Measurements from ENCODE around the gene ZNF501. TPM values are rescaled to one million over a fixed set of nuclear protein-coding genes. Genes with fewer than 3 reads are reported as not detected.

Gene ZNF501
- polyA plus RNA-seq, 1 of the 3 experiments (the other 2 are of a cell fraction) = 1.5 TPM

DNA sequence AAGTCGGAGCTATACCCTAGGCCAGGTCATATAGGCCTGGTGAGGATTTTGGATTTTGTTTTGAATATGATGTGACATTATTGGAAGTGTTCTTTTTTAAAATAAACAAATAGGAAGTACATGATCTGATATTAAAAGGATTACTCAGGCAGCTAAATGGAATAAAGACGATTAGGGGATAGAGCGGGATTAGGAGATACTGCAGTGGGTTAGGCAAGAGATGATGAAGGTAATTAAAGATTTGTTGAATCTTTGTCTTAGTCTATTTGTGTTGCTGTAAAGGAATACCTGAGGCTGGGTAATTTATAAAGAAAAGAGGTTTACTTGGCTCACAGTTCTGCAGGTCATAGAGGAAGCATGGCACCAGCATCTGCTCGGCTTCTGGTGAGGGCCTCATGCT, 53.5 kb downstream of the ZNF501 start:
- Histone ChIP-seq H3K4me3 (ENCODE audit: low read depth in 2 of 2, low read length in 1 of 2) (no peak overlapping the region), H3K36me3 (replicated peaks in 1 of 2; ENCODE audit: control insufficient read depth in 1 of 2, insufficient read depth in 2 of 2, low read length in 1 of 2) (peaks cover 4 to 31% of the 10 kb centered on the region in 2 experiments), H3K9me3 (no peaks in the 10 kb centered on the region), H3K4me2 (no peak overlapping the region), H3K27me3 (ENCODE audit: insufficient read depth) (no peaks in the 10 kb centered on the region), H3K79me2 (ENCODE audit: insufficient read depth) (no peaks in the 10 kb centered on the region), H3F3A (replicated peaks; ENCODE audit: insufficient read depth) (no peaks in the 10 kb centered on the region), H3K9me2 (no peaks in the 10 kb centered on the region), H3K9ac (no peak overlapping the region), H4K20me1 (ENCODE audit: insufficient read depth) (no peaks in the 10 kb centered on the region), H2AFZ (ENCODE audit: low read depth) (no peak overlapping the region), H3K4me1 (ENCODE audit: control insufficient read depth in 1 of 2, insufficient read depth in 2 of 2, low read depth in 1 of 2, low read length in 1 of 2) (no peaks in the 10 kb centered on the region), H3K27ac (ENCODE audit: low read depth in 2 of 2, low read length in 1 of 2) (no peak overlapping the region)
- CTCF ChIA-PET = no interaction called here
- POLR2A ChIA-PET = no interaction called here
- TF ChIP-seq EZH2phosphoT487 (IDR thresholded peaks at IDR 0.05; ENCODE audit: borderline replicate concordance, low read depth) (no peak), GABPA (IDR thresholded peaks at IDR 0.05; ENCODE audit: low read depth) (no peak)
- no peak for DNase-seq
- 96% methylated on average over 4 of the region's 4 CpGs for WGBS (ENCODE audit: low lambda C conversion rate)

Other genes with a start within 250 kb of the ZNF501 start
- 5.4 and 9.2 TPM in 2 replicates for gene ZKSCAN7, start 174.4 kb upstream of the ZNF501 start, polyA plus RNA-seq (2012; rRNA removed)
- 1.0 and 1.4 TPM in 2 replicates for gene ZNF660, start 144.7 kb upstream of the ZNF501 start, polyA plus RNA-seq (2012; rRNA removed)
- gene ZNF197, start 104.6 kb upstream of the ZNF501 start, polyA plus RNA-seq (2012; rRNA removed) = 4.3 and 5.2 TPM in 2 replicates
- gene ZNF35, start 80.9 kb upstream of the ZNF501 start, polyA plus RNA-seq (2012; rRNA removed) = 2.4 and 4.5 TPM in 2 replicates
- 2.1 and 3.2 TPM in 2 replicates for gene ZNF502, start 17.0 kb upstream of the ZNF501 start, polyA plus RNA-seq (2012; rRNA removed)
- gene KIAA1143, start 32.0 kb downstream of the ZNF501 start, polyA plus RNA-seq (2012; rRNA removed) = 5.6 and 7.8 TPM in 2 replicates
- gene KIF15, start 32.2 kb downstream of the ZNF501 start, polyA plus RNA-seq (2012; rRNA removed) = 2.1 and 2.3 TPM in 2 replicates
- gene TMEM42, start 132.3 kb downstream of the ZNF501 start, polyA plus RNA-seq (2012; rRNA removed) = 32.8 and 42.4 TPM in 2 replicates
- 0.12 and 0.13 TPM in 2 replicates for gene TGM4, start 145.0 kb downstream of the ZNF501 start, polyA plus RNA-seq (2012; rRNA removed)
- gene ZDHHC3, start 246.5 kb downstream of the ZNF501 start, polyA plus RNA-seq (2012; rRNA removed) = 60.7 and 72.3 TPM in 2 replicates
- 83.5 and 96.4 TPM in 2 replicates for gene EXOSC7, start 246.6 kb downstream of the ZNF501 start, polyA plus RNA-seq (2012; rRNA removed)